ENCODE results near the gene MSL1.

DNA sequence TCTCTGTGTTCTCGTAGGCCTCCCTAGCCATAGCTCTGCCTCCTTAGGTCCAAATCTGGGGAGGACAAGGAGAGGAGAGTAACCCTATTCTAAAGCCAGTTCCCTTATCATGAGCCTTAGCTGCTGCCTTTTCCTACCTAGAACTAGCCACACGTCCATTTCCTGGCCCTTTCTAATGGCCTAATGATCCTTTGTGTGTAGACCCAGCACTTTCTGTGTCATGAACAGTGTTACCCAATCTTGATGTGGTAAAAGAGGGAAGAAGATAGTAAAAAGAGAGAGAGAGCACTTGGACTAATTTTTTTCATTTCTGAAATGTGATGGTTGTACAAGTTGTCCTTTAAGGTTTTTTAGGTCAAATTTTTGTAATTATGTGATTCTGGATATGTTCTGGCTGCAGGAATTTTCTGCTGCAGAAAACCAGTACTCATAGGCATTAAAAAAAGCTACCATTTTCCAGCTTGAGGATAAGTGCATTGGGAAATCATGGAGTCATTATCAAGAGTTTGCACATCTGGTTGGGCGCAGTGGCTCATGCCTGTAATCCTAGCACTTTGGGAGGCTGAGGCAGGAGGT is 36.8 kb downstream of the MSL1 start:
- TF ChIP-seq, protein P1, sequence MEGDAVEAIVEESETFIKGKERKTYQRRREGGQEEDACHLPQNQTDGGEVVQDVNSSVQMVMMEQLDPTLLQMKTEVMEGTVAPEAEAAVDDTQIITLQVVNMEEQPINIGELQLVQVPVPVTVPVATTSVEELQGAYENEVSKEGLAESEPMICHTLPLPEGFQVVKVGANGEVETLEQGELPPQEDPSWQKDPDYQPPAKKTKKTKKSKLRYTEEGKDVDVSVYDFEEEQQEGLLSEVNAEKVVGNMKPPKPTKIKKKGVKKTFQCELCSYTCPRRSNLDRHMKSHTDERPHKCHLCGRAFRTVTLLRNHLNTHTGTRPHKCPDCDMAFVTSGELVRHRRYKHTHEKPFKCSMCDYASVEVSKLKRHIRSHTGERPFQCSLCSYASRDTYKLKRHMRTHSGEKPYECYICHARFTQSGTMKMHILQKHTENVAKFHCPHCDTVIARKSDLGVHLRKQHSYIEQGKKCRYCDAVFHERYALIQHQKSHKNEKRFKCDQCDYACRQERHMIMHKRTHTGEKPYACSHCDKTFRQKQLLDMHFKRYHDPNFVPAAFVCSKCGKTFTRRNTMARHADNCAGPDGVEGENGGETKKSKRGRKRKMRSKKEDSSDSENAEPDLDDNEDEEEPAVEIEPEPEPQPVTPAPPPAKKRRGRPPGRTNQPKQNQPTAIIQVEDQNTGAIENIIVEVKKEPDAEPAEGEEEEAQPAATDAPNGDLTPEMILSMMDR (IDR thresholded peaks at IDR 0.05; ENCODE audit: poor library complexity): no peak
- TF ChIP-seq EZH2 (IDR thresholded peaks at IDR 0.05; ENCODE audit: borderline replicate concordance) (no peak), EZH2phosphoT487 (IDR thresholded peaks at IDR 0.05; ENCODE audit: low read depth, severe bottlenecking, unreplicated experiment) (no peak)

Measured in hepatocyte (in vitro differentiated cells).